Activated CD8-positive, alpha-beta memory T cell treated with anti-CD3 and anti-CD28 coated beads, Interleukin-2, amount 10 ng/mL, durations not matched to agents 7 days and 5 days (primary cell): ENCODE data around the gene CEBPB. TPM values are rescaled to one million over a fixed set of nuclear protein-coding genes. Genes with fewer than 3 reads are reported as not detected.
"Not testable (repeated sequence)": the region's sequence is repeated elsewhere in the genome, so short reads cannot be mapped to it uniquely, and the experiment has no call there.

ENCODE experiments used
- ATAC-seq: fragments of 150-1000 bp; cut with Tn5 transposase; one replicate; pipeline ENCODE4 v1.10.0; 2021; ENCODE audit warnings: moderate library complexity
- CTCF ChIA-PET: fragments of 350-600 bp; sonication (Branson Sonifier 250); formaldehyde crosslinking; loops from one replicate; lab custom pipeline; 2021; ENCODE audit warnings: antibody characterized with exemption; lab: Charles Lee
- DNase-seq: peaks from one replicate; pipeline ENCODE4 v3.0.0-alpha.2; 2020
- H3K27ac Mint-ChIP-seq: one replicate; pipeline ENCODE4 v1.8.0; 2021; ENCODE audit warnings: mild to moderate bottlenecking, mixed read lengths
- H3K27me3 Mint-ChIP-seq: one replicate; pipeline ENCODE4 v1.8.0; 2021; ENCODE audit warnings: mixed read lengths
- H3K36me3 Mint-ChIP-seq: one replicate; pipeline ENCODE4 v1.8.0; 2021; ENCODE audit warnings: mild to moderate bottlenecking, mixed read lengths
- H3K4me1 Mint-ChIP-seq: one replicate; pipeline ENCODE4 v1.8.0; 2021; ENCODE audit warnings: mixed read lengths
- H3K4me3 Mint-ChIP-seq: one replicate; pipeline ENCODE4 v1.8.0; 2021; ENCODE audit warnings: mild to moderate bottlenecking, moderate library complexity, mixed read lengths
- H3K9me3 Mint-ChIP-seq: one replicate; pipeline ENCODE4 v1.8.0; 2022; ENCODE audit warnings: low read depth, mixed read lengths
- total RNA-seq, 2 experiments: library from RNA; stranded (reverse); gene quantifications; one replicate each; pipeline ENCODE4 v1.2.3, GENCODE V29; 2021

Gene CEBPB
- total RNA-seq, 2 experiments from 2014 or later: 32.6 to 34.6 TPM

DNA sequence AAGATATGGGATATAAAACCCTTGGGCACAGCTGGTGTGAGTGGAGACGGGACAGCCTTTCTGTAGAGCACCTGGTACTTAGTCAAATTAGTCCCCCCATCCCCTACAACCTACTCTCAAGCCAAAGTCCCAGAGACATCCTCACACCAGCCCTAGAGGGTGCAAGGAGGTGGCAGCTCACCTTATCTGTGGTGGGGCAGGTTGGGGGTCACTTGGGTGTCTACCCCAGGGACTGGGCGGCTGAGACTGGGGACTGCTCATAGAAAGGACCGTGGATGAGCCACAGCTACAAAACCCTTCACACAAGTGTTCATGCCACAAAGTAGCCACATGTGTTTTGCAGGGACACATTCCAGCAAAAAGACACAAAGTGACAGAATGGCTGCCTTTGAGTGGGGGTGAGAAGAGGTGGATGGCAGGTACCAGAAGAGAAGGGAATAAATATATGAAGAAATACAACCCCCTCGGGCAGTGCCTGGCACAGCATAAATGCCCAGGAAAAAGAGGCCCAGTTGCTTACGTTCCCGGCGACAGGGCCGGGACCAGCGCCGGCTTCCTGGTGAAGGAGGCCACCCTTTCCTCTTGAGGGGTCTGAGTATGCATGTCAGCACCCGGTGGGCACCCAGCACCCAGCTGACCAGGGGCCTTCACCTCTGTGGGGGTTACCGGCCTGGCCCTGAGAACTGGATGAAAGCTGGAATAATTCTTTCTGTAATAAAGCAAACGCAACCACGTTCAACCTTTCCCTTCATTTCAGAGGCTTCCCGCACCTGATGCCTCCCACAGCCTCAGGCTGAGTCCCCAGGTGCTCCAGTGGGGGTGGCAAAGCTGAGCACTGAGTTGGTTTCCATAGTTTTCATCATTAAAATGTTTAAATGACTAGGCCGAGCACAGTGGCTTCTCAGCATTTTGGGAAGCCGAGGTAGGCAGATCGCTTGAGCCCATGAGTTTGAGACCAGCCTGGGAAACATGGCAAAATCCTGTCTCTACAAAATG is 14.4 kb upstream of the CEBPB start:
- H3K4me1 Mint-ChIP-seq: peaks cover 7% of the 10 kb centered on the region
- H3K4me3 Mint-ChIP-seq: no peak overlapping the region
- CTCF ChIA-PET: interaction anchor here (1.0 to 7.4 kb wide), 7 partner anchors 11 to 460 kb away, joined by 3 to 54 read pairs (median 26); no protein-coding TSS in a partner anchor
- H3K36me3 Mint-ChIP-seq: no peaks in the 10 kb centered on the region
- H3K9me3 Mint-ChIP-seq: no peaks in the 10 kb centered on the region
- DNase-seq (no peak), ATAC-seq (no peak)
- peaks cover 6% of the 10 kb centered on the region for H3K27me3 Mint-ChIP-seq
- no peak overlapping the region for H3K27ac Mint-ChIP-seq

DNA sequence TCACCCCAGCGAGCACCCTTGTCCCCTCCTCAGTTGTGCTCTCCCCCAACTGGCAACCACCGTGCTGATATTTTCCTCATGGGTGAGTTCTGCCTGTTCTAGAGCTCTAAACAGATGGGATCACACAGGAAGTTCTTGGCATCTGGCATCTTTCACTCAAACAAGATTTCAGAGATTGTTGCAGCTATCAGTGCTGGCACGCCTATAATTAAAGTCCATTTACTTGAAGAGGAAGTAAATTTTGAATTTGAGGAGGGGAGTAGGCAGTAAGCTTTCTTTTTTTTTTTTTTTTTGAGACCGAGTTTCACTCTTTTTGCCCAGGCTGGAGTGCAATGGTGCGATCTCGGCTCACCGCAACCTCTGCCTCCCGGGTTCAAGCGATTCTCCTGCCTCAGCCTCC is 12.0 kb upstream of the CEBPB start:
- H3K9me3 Mint-ChIP-seq, H3K27me3 Mint-ChIP-seq, H3K27ac Mint-ChIP-seq, H3K36me3 Mint-ChIP-seq, ATAC-seq, H3K4me3 Mint-ChIP-seq, H3K4me1 Mint-ChIP-seq, DNase-seq: not testable (repeated sequence)
- CTCF ChIA-PET: interaction anchor here (0.7 to 7.4 kb wide), 33 partner anchors 8 to 413 kb away, joined by 3 to 56 read pairs (median 4); partner anchors contain the start of genes CEBPB and PEDS1

- ATAC-seq (no peak), DNase-seq (no peak)
- peaks cover 27% of the 10 kb centered on the region for H3K27me3 Mint-ChIP-seq
- peaks cover 1% of the 10 kb centered on the region for H3K4me1 Mint-ChIP-seq
- H3K27ac Mint-ChIP-seq: no peak overlapping the region
- CTCF ChIA-PET: interaction anchor here (0.7 to 7.4 kb wide), 9 partner anchors 12 to 282 kb away, joined by 3 to 56 read pairs (median 3); no protein-coding TSS in a partner anchor
- H3K9me3 Mint-ChIP-seq: no peaks in the 10 kb centered on the region
- no peaks in the 10 kb centered on the region for H3K36me3 Mint-ChIP-seq
- H3K4me3 Mint-ChIP-seq: no peak overlapping the region
These were observed 9.3 kb upstream of the CEBPB start for GRCh38 chr20:50181344-50181743.

DNA sequence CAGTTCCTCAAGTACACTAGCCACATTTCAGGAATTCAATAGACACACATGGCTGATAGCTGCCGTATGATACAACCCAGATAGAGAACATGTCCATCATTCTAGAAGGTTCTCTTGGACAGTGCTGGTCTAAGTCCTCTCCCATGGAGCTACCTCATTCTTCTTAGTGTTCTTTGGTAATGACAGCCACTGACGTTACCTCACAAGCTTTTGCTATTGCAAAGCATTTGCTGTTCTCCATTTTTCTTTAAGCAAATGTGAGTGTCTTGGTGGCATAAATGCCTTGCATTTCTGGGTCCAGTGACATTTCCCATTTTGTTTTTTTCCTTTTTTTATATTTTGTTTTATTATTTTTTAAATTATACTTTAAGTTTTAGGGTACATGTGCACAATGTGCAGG is 8.3 kb upstream of the CEBPB start:
- DNase-seq (no peak), ATAC-seq (no peak)
- Mint-ChIP-seq H3K4me3 (no peak overlapping the region), H3K36me3 (no peaks in the 10 kb centered on the region), H3K9me3 (no peaks in the 10 kb centered on the region), H3K27ac (no peak overlapping the region), H3K4me1 (peaks cover 3% of the 10 kb centered on the region), H3K27me3 (peaks cover 27% of the 10 kb centered on the region)
- CTCF ChIA-PET: interaction anchor here (1.2 to 7.4 kb wide), 10 partner anchors 13 to 397 kb away, joined by 3 to 56 read pairs (median 8); partner anchors contain the start of gene SNAI1

GRCh38 chr20:50185426-50185825 is 5.2 kb upstream of the CEBPB start:
- Mint-ChIP-seq H3K27me3 (peaks cover 27% of the 10 kb centered on the region), H3K4me3 (no peak overlapping the region), H3K9me3 (no peaks in the 10 kb centered on the region), H3K27ac (no peak overlapping the region), H3K36me3 (no peaks in the 10 kb centered on the region), H3K4me1 (peaks cover 3% of the 10 kb centered on the region)
- CTCF ChIA-PET: interaction anchor here (0.6 to 4.8 kb wide), 10 partner anchors 8 to 338 kb away, joined by 3 to 42 read pairs (median 3); no protein-coding TSS in a partner anchor
- ATAC-seq: no peak
- DNase-seq: no peak

- DNase-seq: peak; percentile 90
- no peaks in the 10 kb centered on the region for H3K9me3 Mint-ChIP-seq
- no peaks in the 10 kb centered on the region for H3K36me3 Mint-ChIP-seq
- CTCF ChIA-PET: interaction anchor here (0.6 to 6.1 kb wide), 13 partner anchors 9 to 338 kb away, joined by 3 to 154 read pairs (median 3); no protein-coding TSS in a partner anchor
- no peak overlapping the region for H3K27ac Mint-ChIP-seq
- no peak for ATAC-seq
- peaks cover 27% of the 10 kb centered on the region for H3K27me3 Mint-ChIP-seq
- H3K4me3 Mint-ChIP-seq: no peak overlapping the region
- peaks cover 3% of the 10 kb centered on the region for H3K4me1 Mint-ChIP-seq
These were observed 4.3 kb upstream of the CEBPB start for GRCh38 chr20:50186151-50186885.

DNA sequence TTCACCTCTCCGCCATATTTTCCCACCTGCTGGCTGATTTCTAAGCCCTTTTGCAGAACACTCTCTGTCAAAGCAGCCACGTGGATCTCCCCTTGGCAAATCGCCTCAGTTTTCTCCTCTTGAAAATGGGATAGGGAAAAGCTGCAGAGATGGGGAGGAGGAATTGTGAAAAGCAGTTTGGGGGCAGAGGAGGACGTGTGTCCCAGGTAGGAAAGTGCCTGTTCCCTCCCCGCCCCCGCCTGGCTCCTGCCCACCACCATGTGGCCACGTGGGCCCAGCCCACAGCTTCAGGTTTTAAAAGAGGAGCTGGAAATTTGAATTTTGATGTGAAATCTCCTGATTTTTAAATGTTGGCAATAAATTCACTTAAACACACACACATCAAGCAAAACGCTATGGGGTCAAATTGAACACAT is 3.6 kb upstream of the CEBPB start:
- Mint-ChIP-seq H3K4me3 (no peak overlapping the region), H3K36me3 (no peaks in the 10 kb centered on the region), H3K9me3 (no peaks in the 10 kb centered on the region), H3K27me3 (peaks cover 27% of the 10 kb centered on the region), H3K4me1 (peaks cover 3% of the 10 kb centered on the region), H3K27ac (no peak overlapping the region)
- no peak for ATAC-seq
- DNase-seq: no peak
- CTCF ChIA-PET: interaction anchor here (0.7 to 6.1 kb wide), 7 partner anchors 9 to 449 kb away, joined by 3 to 154 read pairs (median 4); no protein-coding TSS in a partner anchor

DNA sequence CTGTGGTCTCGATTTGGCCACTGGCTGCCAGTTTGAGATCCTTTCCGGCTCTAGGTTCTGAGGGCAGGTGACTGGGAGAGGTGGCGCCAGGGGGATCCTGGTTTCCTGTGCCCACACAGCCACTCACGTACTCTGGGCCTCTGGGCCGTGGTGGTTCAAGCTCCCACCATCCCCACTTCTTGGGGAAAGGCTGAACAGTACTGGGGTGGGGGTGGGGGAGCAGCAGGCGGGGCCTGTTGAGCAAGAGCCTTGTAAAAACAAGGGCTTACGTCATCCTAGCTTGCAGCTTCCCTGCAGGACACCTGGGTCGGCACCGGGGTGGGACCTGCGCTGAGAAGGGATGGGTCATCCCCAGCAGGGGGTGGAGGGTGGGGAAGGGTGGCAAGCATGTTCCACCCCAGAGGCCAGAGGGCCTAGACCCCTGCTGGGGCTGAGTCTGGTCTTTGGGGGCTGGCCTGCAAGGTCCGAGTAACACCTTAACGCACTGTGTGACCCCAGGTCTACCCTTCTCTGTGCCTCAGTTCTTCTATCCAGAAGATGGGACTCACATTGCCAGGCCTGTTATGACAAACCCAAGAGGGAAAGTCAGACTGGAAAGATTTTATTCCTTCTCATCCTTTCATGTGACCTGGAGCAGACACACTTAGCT is 3.1 kb upstream of the CEBPB start:
- Mint-ChIP-seq H3K4me1 (peaks cover 3% of the 10 kb centered on the region), H3K9me3 (no peaks in the 10 kb centered on the region), H3K4me3 (no peak overlapping the region), H3K27me3 (peaks cover 27% of the 10 kb centered on the region), H3K27ac (no peak overlapping the region), H3K36me3 (no peaks in the 10 kb centered on the region)
- CTCF ChIA-PET: interaction anchor here (0.7 to 6.1 kb wide), 13 partner anchors 10 to 448 kb away, joined by 3 to 154 read pairs (median 4); no protein-coding TSS in a partner anchor
- ATAC-seq: no peak
- DNase-seq: no peak

GRCh38 chr20:50188287-50188688 is 2.3 kb upstream of the CEBPB start:
- CTCF ChIA-PET: interaction anchor here (0.7 to 6.1 kb wide), 15 partner anchors 11 to 447 kb away, joined by 3 to 154 read pairs (median 4); no protein-coding TSS in a partner anchor
- no peak for ATAC-seq

GRCh38 chr20:50188879-50189680 is 1.6 kb upstream of the CEBPB start:
- ATAC-seq: no peak

More at GRCh38 chr20:50188287-50188688, 2.3 kb upstream of the CEBPB start:
- no peak for DNase-seq
- Mint-ChIP-seq H3K27me3 (peaks cover 24% of the 10 kb centered on the region), H3K36me3 (peaks cover 6% of the 10 kb centered on the region), H3K4me1 (peaks cover 8% of the 10 kb centered on the region), H3K27ac (no peak overlapping the region), H3K4me3 (no peak overlapping the region), H3K9me3 (no peaks in the 10 kb centered on the region)

GRCh38 chr20:50189681-50190250 is 864 bp upstream of the CEBPB start:
- Mint-ChIP-seq H3K9me3 (no peaks in the 10 kb centered on the region), H3K4me1 (peaks cover 19% of the 10 kb centered on the region), H3K36me3 (peaks cover 14% of the 10 kb centered on the region), H3K27ac (peak overlapping the region; percentile 36), H3K4me3 (peak overlapping the region; percentile 20), H3K27me3 (peaks cover 13% of the 10 kb centered on the region)
- CTCF ChIA-PET: interaction anchor here (1.2 to 6.1 kb wide), 8 partner anchors 10 to 372 kb away, joined by 3 to 154 read pairs (median 4); no protein-coding TSS in a partner anchor
- peak; percentile 59 for DNase-seq
- no peak for ATAC-seq

More at GRCh38 chr20:50188879-50189680, 1.6 kb upstream of the CEBPB start:
- Mint-ChIP-seq H3K9me3 (no peaks in the 10 kb centered on the region), H3K4me1 (peaks cover 15% of the 10 kb centered on the region), H3K27me3 (peaks cover 19% of the 10 kb centered on the region), H3K36me3 (peaks cover 12% of the 10 kb centered on the region), H3K4me3 (no peak overlapping the region), H3K27ac (no peak overlapping the region)
- CTCF ChIA-PET: interaction anchor here (0.9 to 6.1 kb wide), 13 partner anchors 11 to 386 kb away, joined by 3 to 154 read pairs (median 4); no protein-coding TSS in a partner anchor
- DNase-seq: no peak
